Fibroblast of lung (primary cell): ENCODE results near the gene CLEC4G. TPM values are rescaled to one million over a fixed set of nuclear protein-coding genes. Genes with fewer than 3 reads are reported as not detected.

Experiments used
- DNase-seq, 2 donors: peaks; one replicate each; pipeline versions ENCODE4 v3.0.0 to v3.0.0-alpha.2; 2010; ENCODE audit warnings: low read depth in 2 of 2
- H2AFZ ChIP-seq: 2 replicates; pipeline ENCODE4 v1.5.1; 2012; ENCODE audit warnings: low read length, control low read depth, inconsistent platforms
- H3K27ac ChIP-seq: 2 replicates; pipeline ENCODE4 v1.5.1; 2011; ENCODE audit warnings: low read length, control low read depth; ENCODE audit not compliant: insufficient read depth
- H3K27me3 ChIP-seq: 2 replicates; pipeline ENCODE4 v1.5.1; 2011; ENCODE audit warnings: mild to moderate bottlenecking, low read length; ENCODE audit not compliant: control insufficient read depth, insufficient read depth
- H3K36me3 ChIP-seq: 2 replicates; pipeline ENCODE4 v1.5.1; 2011; ENCODE audit warnings: low read length; ENCODE audit not compliant: control insufficient read depth, insufficient read depth
- H3K4me1 ChIP-seq: 2 replicates; pipeline ENCODE4 v1.5.1; 2011; ENCODE audit warnings: low read length; ENCODE audit not compliant: control insufficient read depth, insufficient read depth; ENCODE audit errors: extremely low read depth
- H3K4me2 ChIP-seq: 2 replicates; pipeline ENCODE4 v1.5.1; 2011; ENCODE audit warnings: low read length, control low read depth; ENCODE audit not compliant: insufficient read depth; ENCODE audit errors: extremely low read depth
- H3K4me3 ChIP-seq, 4 experiments: fragments of 200-600 bp in 1 of 4; sonication (generic) in 1 of 4; replicated peaks in 1 of 4; 2 replicates each; pipeline ENCODE4 v1.5.1; 2011 to 2016; ENCODE audit warnings: low read length in 4 of 4, low read depth in 3 of 4, mild to moderate bottlenecking in 3 of 4, control low read depth in 2 of 4, inconsistent platforms in 1 of 4, mixed read lengths in 1 of 4; ENCODE audit not compliant: insufficient read depth in 1 of 4; ENCODE audit errors: control extremely low read depth in 1 of 4
- H3K79me2 ChIP-seq: 2 replicates; pipeline ENCODE4 v1.5.1; 2012; ENCODE audit warnings: mild to moderate bottlenecking, low read length, inconsistent platforms; ENCODE audit not compliant: control insufficient read depth, insufficient read depth
- H3K9ac ChIP-seq: 2 replicates; pipeline ENCODE4 v1.5.1; 2011; ENCODE audit warnings: mild to moderate bottlenecking, low read length, control low read depth; ENCODE audit not compliant: insufficient read depth
- H3K9me3 ChIP-seq: 2 replicates; pipeline ENCODE4 v1.5.1; 2012; ENCODE audit warnings: low read depth, low read length; ENCODE audit not compliant: control insufficient read depth, insufficient read depth
- H4K20me1 ChIP-seq: 2 replicates; pipeline ENCODE4 v1.5.1; 2011; ENCODE audit warnings: low read length; ENCODE audit not compliant: control insufficient read depth, insufficient read depth; ENCODE audit errors: extremely low read depth
- EZH2 ChIP-seq: IDR thresholded peaks from 2 replicates; pipeline ENCODE4 v1.5.1; 2012; ENCODE audit warnings: low read length, control low read depth, mild to moderate bottlenecking; ENCODE audit errors: missing control alignments
- polyA plus RNA-seq, 2 donors: library from polyadenylated mRNA; depleted of rRNA in 1 of 2; stranded (reverse) in 1 of 2; unstranded in 1 of 2; fragments of >200 nt; gene quantifications; 2 replicates each; pipeline ENCODE4 v1.2.1, GENCODE V29; 2011 to 2012; ENCODE audit warnings: missing spikeins in 1 of 2
- total RNA-seq: library from RNA; depleted of rRNA; stranded (reverse); fragments of >200 nt; gene quantifications from 2 replicates; pipeline ENCODE4 v1.2.1, GENCODE V29; 2014
- TF ChIP-seq, protein P1 (sequence below), 2 donors: IDR thresholded peaks in 1 of 2; conservative IDR thresholded peaks in 1 of 2; 1 replicate in 1 of 2; 2 replicates in 1 of 2; pipeline ENCODE4 v1.5.1; 2011 to 2012; ENCODE audit warnings: low read length in 2 of 2, control low read depth in 1 of 2, inconsistent platforms in 1 of 2, low read depth in 1 of 2, mild to moderate bottlenecking in 1 of 2

CLEC4G gene
- total and polyA plus RNA-seq, 2 donors (not counting 1 experiment from before 2014, with no cell fraction given), result not detected

DNA sequence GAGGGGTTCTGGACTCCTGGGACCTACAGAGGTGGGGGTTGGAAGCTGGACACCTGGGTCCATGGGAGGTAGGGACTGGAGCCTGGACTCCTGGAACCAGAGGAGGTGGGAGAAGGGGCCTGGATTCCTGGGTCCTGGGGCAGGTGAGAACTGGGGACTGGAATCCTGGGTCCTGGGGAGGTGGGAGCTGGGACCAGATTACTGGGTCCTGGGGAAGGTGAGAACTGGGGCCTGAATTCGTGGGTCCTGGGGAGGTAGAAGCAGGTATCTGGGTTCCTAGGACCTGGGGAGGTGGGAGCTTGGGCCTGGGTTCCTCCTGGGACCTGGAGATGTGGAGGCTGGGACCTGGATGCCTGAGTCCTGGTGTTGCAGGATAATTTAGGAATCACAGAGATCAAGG, 31.8 kb upstream of the CLEC4G start:
- Histone ChIP-seq H3K9ac (no peak overlapping the region), H3K4me1 (no peaks in the 10 kb centered on the region), H3K27ac (no peak overlapping the region), H3K4me3 (no peak overlapping the region), H3K4me2 (no peak overlapping the region), H3K27me3 (no peaks in the 10 kb centered on the region), H2AFZ (no peak overlapping the region), H3K9me3 (no peaks in the 10 kb centered on the region), H3K79me2 (no peaks in the 10 kb centered on the region), H3K36me3 (no peaks in the 10 kb centered on the region), H4K20me1 (no peaks in the 10 kb centered on the region)
- DNase-seq, result no peak
- no peak for TF ChIP-seq EZH2
- TF ChIP-seq, protein P1, sequence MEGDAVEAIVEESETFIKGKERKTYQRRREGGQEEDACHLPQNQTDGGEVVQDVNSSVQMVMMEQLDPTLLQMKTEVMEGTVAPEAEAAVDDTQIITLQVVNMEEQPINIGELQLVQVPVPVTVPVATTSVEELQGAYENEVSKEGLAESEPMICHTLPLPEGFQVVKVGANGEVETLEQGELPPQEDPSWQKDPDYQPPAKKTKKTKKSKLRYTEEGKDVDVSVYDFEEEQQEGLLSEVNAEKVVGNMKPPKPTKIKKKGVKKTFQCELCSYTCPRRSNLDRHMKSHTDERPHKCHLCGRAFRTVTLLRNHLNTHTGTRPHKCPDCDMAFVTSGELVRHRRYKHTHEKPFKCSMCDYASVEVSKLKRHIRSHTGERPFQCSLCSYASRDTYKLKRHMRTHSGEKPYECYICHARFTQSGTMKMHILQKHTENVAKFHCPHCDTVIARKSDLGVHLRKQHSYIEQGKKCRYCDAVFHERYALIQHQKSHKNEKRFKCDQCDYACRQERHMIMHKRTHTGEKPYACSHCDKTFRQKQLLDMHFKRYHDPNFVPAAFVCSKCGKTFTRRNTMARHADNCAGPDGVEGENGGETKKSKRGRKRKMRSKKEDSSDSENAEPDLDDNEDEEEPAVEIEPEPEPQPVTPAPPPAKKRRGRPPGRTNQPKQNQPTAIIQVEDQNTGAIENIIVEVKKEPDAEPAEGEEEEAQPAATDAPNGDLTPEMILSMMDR (conservative IDR thresholded peaks at IDR 0.05 in 1 of 2, IDR thresholded peaks at IDR 0.05 in 1 of 2; ENCODE audit: low read depth in 1 of 2, low read length in 2 of 2), result no peak

DNA sequence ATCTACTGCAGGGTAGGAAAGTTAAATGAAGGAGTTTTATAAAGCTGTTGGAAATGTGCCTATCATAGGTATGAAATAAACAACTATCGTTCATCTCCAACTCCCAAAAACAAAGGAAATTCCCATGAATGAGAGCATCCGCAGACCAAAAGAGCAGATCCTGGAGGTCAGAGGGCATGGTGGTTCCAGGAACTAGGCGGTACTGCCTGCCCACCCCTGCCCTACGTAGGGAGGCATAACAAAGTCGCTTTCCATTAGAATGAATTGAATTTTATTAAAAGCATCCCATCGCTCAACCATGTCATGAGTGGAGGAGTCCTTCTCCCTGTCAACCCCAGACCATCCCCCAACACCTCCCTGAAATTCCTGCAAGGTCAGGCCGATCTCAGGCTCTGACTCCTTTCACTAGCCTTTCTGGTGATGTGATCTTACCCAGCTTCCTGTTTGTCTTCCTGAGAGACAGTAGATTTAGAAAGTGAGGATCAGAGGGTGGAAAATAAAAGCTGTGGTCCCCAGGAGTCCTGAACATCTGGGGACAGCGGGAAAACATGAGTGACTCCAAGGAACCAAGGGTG, 30.9 kb upstream of the CLEC4G start, which contains the start of gene CLEC4M:
Gene CLEC4M, plus strand, starts transcription at position 525 of the 575 bp plus-strand sequence. Its CDS starts 24 bp downstream, at position 549.
- H3K4me1 ChIP-seq, result no peaks in the 10 kb centered on the region
- no peaks in the 10 kb centered on the region for H3K27me3 ChIP-seq
- no peak within 1 kb of the TSS for H2AFZ ChIP-seq
- H3K79me2 ChIP-seq, result no peaks in the 10 kb centered on the region
- TF ChIP-seq, protein P1 (conservative IDR thresholded peaks at IDR 0.05 in 1 of 2, IDR thresholded peaks at IDR 0.05 in 1 of 2; ENCODE audit: low read depth in 1 of 2, low read length in 2 of 2), result no peak
- TF ChIP-seq EZH2, result no peak
- no peak within 1 kb of the TSS for H3K4me2 ChIP-seq
- H4K20me1 ChIP-seq, result no peaks in the 10 kb centered on the region
- no peak for DNase-seq
- no peak within 1 kb of the TSS for H3K9ac ChIP-seq
- H3K36me3 ChIP-seq, result no peaks in the 10 kb centered on the region
- H3K9me3 ChIP-seq, result no peaks in the 10 kb centered on the region
- no peak within 1 kb of the TSS for H3K4me3 ChIP-seq
- no peak within 1 kb of the TSS for H3K27ac ChIP-seq

DNA sequence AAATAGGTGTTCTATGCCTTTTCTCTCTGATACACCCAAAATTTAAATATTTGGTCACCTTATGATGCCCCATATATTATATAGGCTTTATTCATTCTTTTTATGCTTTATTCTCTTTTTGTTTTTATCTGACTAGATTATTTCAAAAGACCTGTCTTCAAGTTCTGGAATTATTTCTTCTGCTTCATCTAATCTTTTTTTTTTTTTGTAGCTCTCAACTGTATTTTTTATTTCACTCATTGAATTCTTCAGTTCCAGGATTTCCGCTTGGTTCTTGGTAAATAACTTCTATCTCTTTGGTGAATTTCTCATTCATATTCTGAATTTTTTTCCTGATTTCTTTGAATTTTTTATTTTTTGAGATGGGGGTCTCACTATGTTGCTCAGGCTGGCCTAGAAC, 27.2 kb upstream of the CLEC4G start:
- H3K9me3 ChIP-seq, result no peaks in the 10 kb centered on the region
- no peak overlapping the region for H2AFZ ChIP-seq

More for the DNA sequence above, 27.2 kb upstream of the CLEC4G start:
- H3K4me2 ChIP-seq, result no peak overlapping the region
- H3K4me3 ChIP-seq, result no peak overlapping the region
- H3K4me1 ChIP-seq, result no peaks in the 10 kb centered on the region
- DNase-seq, result no peak
- H3K9ac ChIP-seq, result no peak overlapping the region
- H3K27ac ChIP-seq, result no peak overlapping the region
- no peaks in the 10 kb centered on the region for H3K79me2 ChIP-seq
- H3K36me3 ChIP-seq, result no peaks in the 10 kb centered on the region
- no peaks in the 10 kb centered on the region for H4K20me1 ChIP-seq
- TF ChIP-seq EZH2, result no peak
- TF ChIP-seq, protein P1 (conservative IDR thresholded peaks at IDR 0.05 in 1 of 2, IDR thresholded peaks at IDR 0.05 in 1 of 2; ENCODE audit: low read depth in 1 of 2, low read length in 2 of 2), result no peak
- no peaks in the 10 kb centered on the region for H3K27me3 ChIP-seq
